TTC549 (cell line): ENCODE measurements around the gene NCAPH2.

Source experiments
- FAIRE-seq: peaks from 2 replicates; lab custom pipeline; 2012; peaks lifted over from hg19 to GRCh38; lab: Jason Lieb, UNC

Gene NCAPH2

GRCh38 chr22:50550395-50550794 is 42.4 kb downstream of the NCAPH2 start:
- FAIRE-seq: no peak

GRCh38 chr22:50551160-50551752 is 43.2 kb downstream of the NCAPH2 start:
- no peak for FAIRE-seq

GRCh38 chr22:50553310-50553709 is 45.3 kb downstream of the NCAPH2 start:
- FAIRE-seq: no peak

GRCh38 chr22:50556703-50557102 is 48.7 kb downstream of the NCAPH2 start:
- no peak for FAIRE-seq

- no peak for FAIRE-seq
Observed at GRCh38 chr22:50560034-50560433, 52.0 kb downstream of the NCAPH2 start.

GRCh38 chr22:50561401-50562358 is 53.7 kb downstream of the NCAPH2 start:
- no peak for FAIRE-seq

- FAIRE-seq: no peak
Observed at GRCh38 chr22:50562523-50563412, 54.7 kb downstream of the NCAPH2 start, which contains the start of gene SYCE3. SYCE3 (minus strand) TSS chr22:50562919; CDS start chr22:50556405, 6,514 bp downstream.

- FAIRE-seq: no peak
Observed at GRCh38 chr22:50563413-50564160, 55.6 kb downstream of the NCAPH2 start.

- FAIRE-seq: no peak
Observed at GRCh38 chr22:50564289-50564688, 56.3 kb downstream of the NCAPH2 start.

GRCh38 chr22:50567721-50568252 is 59.8 kb downstream of the NCAPH2 start:
- no peak for FAIRE-seq

- FAIRE-seq: no peak
Observed at GRCh38 chr22:50568626-50569025, 60.6 kb downstream of the NCAPH2 start.

- FAIRE-seq: no peak
Observed at GRCh38 chr22:50569041-50569459, 61.0 kb downstream of the NCAPH2 start.

GRCh38 chr22:50569896-50570535 is 62.0 kb downstream of the NCAPH2 start:
- no peak for FAIRE-seq

GRCh38 chr22:50570861-50571260 is 62.8 kb downstream of the NCAPH2 start:
- FAIRE-seq: no peak

GRCh38 chr22:50571264-50572175 is 63.5 kb downstream of the NCAPH2 start:
- FAIRE-seq: no peak

GRCh38 chr22:50572965-50573364 is 64.9 kb downstream of the NCAPH2 start:
- FAIRE-seq: no peak

GRCh38 chr22:50573491-50574382 is 65.7 kb downstream of the NCAPH2 start:
- no peak for FAIRE-seq

- FAIRE-seq: no peak
Observed at GRCh38 chr22:50574383-50574755, 66.3 kb downstream of the NCAPH2 start.
